SU-DHL-6 (cell line): ENCODE results near the gene MYCBP.

Source experiments
- H2AFZ ChIP-seq: fragments of 200-600 bp; sonication (generic); 2 replicates; pipeline ENCODE4 v1.6.1; 2014; ENCODE audit warnings: low read depth, mild to moderate bottlenecking, moderate library complexity, mixed read lengths, antibody characterized with exemption, low read length; ENCODE audit not compliant: severe bottlenecking
- H3F3A ChIP-seq: fragments of 200-600 bp; shearing (Covaris generic); 2 replicates; pipeline ENCODE4 v1.6.0; 2016; ENCODE audit warnings: antibody characterized with exemption, mild to moderate bottlenecking; ENCODE audit not compliant: insufficient read depth
- H3K27ac ChIP-seq: fragments of 200-600 bp; sonication (generic); 2 replicates; pipeline ENCODE4 v1.5.1; 2016; ENCODE audit warnings: low read depth, mild to moderate bottlenecking, low read length, moderate library complexity, mixed read lengths
- H3K27me3 ChIP-seq: fragments of 200-600 bp; sonication (generic), shearing (Covaris generic); 2 replicates; pipeline ENCODE4 v1.6.0; 2014; ENCODE audit warnings: mild to moderate bottlenecking, low read length
- H3K36me3 ChIP-seq: fragments of 200-600 bp; sonication (generic); 2 replicates; pipeline ENCODE4 v1.6.1; 2014; ENCODE audit warnings: mild to moderate bottlenecking, low read length, mixed read lengths
- H3K4me2 ChIP-seq: fragments of 300-600, 200-600 bp; shearing (Covaris generic), sonication (generic); 2 replicates; pipeline ENCODE4 v1.6.0; 2014; ENCODE audit warnings: low read length, low read depth, mild to moderate bottlenecking; ENCODE audit not compliant: poor library complexity, severe bottlenecking
- H3K4me3 ChIP-seq: fragments of 200-600 bp; sonication (generic); 2 replicates; pipeline ENCODE4 v1.5.1; 2014; ENCODE audit warnings: antibody characterized with exemption, low read length, mild to moderate bottlenecking, mixed read lengths; ENCODE audit not compliant: insufficient read depth, poor library complexity, severe bottlenecking
- H3K79me2 ChIP-seq: fragments of 200-600 bp; sonication (generic); 2 replicates; pipeline ENCODE4 v1.6.1; 2014; ENCODE audit warnings: mild to moderate bottlenecking, low read length, moderate library complexity; ENCODE audit not compliant: insufficient read depth
- H3K9ac ChIP-seq: fragments of 200-600 bp; sonication (generic); 2 replicates; pipeline ENCODE4 v1.7.0; 2014; ENCODE audit warnings: mild to moderate bottlenecking, low read length
- H3K9me2 ChIP-seq: fragments of 200-600 bp; sonication (generic); replicated peaks from 2 replicates; pipeline ENCODE4 v1.6.1; 2014; ENCODE audit warnings: low read length; ENCODE audit not compliant: insufficient read depth
- H3K9me3 ChIP-seq: fragments of 200-600 bp; sonication (generic); 2 replicates; pipeline ENCODE4 v1.6.1; 2014; ENCODE audit warnings: low read length, mixed read lengths; ENCODE audit not compliant: insufficient read depth
- H4K20me1 ChIP-seq: fragments of 200-600 bp; sonication (generic); 2 replicates; pipeline ENCODE4 v1.6.1; 2014; ENCODE audit warnings: low read depth, mild to moderate bottlenecking, antibody characterized with exemption, low read length, moderate library complexity, mixed read lengths
- EZH2phosphoT487 ChIP-seq: fragments of 200-600 bp; sonication (generic), shearing (Covaris generic); conservative IDR thresholded peaks from 2 replicates; pipeline ENCODE4 v1.6.1; 2018; ENCODE audit warnings: mild to moderate bottlenecking, antibody characterized with exemption, low read length, moderate library complexity, mixed read lengths
- TF ChIP-seq, protein P1 (sequence below): fragments of 200-600 bp; sonication (generic); IDR thresholded peaks from one replicate; pipeline ENCODE4 v1.5.1; 2017; ENCODE audit warnings: antibody characterized with exemption, mild to moderate bottlenecking, low read length, moderate library complexity; ENCODE audit not compliant: insufficient read depth, poor library complexity, severe bottlenecking

Gene MYCBP, protein sequence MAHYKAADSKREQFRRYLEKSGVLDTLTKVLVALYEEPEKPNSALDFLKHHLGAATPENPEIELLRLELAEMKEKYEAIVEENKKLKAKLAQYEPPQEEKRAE

DNA sequence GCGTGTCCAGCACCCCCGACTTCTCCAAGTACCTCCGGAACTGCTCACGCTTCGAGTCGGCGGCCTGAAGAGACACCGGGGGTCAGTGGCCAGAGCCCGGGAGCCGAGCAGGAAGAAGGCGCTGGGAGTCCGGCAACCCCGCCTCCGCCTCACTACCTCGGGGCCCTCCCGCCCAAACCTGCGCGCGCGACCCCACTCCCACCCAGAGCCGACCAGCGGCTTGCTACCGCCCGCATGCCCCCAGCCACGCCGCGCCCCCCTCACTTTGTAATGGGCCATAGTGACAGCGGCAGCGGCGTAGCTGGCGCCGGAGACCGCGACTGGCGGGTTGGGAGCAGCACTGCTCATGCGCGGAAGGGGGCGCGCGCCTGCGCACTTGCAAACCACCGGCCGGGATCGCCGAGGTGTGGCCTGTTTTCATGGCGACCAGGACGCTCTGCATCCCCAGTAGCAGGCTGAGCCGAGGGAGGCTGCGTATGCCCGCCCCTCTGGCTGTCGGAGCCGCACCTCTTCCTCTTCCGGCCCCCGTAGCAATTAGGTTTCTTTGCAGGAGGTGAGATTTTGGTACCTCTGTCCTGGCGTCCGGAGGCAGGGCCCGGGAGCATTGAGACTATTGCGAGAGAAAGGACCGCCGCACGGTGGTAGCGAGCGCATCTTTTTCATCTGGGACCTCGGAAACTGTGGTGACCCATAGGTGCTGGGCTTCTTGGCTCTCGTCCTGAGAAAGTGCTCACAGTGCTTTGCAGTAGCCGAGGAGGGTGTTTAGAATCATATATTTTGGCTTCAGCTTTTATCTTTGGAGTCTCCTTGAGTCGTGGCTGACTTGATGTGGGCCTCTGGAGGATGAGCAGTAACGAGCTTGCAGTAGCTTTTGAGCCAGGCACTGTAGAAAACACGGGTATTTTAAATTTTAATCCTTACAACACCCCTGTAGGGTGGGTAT lies at the start of gene MYCBP:
Gene MYCBP, minus strand, starts transcription at position 322 of the 943 bp plus-strand sequence. Its CDS starts 43 bp downstream, at position 279.
- H4K20me1 ChIP-seq: no peaks in the 10 kb centered on the region
- H3K9me3 ChIP-seq: no peaks in the 10 kb centered on the region
- H3K27me3 ChIP-seq: no peaks in the 10 kb centered on the region
- no peak within 1 kb of the TSS; the same call in 1 of the 2 replicates for H3K27ac ChIP-seq
- peak within 1 kb of the TSS; percentile 92 for H3K4me3 ChIP-seq
- H2AFZ ChIP-seq: peak within 1 kb of the TSS; percentile 87
- peak within 1 kb of the TSS; percentile 93 for H3K4me2 ChIP-seq
- H3F3A ChIP-seq: no peaks in the 10 kb centered on the region; the same call in 1 of the 2 replicates
- H3K9ac ChIP-seq: peak within 1 kb of the TSS; percentile 92
- TF ChIP-seq, protein P1, sequence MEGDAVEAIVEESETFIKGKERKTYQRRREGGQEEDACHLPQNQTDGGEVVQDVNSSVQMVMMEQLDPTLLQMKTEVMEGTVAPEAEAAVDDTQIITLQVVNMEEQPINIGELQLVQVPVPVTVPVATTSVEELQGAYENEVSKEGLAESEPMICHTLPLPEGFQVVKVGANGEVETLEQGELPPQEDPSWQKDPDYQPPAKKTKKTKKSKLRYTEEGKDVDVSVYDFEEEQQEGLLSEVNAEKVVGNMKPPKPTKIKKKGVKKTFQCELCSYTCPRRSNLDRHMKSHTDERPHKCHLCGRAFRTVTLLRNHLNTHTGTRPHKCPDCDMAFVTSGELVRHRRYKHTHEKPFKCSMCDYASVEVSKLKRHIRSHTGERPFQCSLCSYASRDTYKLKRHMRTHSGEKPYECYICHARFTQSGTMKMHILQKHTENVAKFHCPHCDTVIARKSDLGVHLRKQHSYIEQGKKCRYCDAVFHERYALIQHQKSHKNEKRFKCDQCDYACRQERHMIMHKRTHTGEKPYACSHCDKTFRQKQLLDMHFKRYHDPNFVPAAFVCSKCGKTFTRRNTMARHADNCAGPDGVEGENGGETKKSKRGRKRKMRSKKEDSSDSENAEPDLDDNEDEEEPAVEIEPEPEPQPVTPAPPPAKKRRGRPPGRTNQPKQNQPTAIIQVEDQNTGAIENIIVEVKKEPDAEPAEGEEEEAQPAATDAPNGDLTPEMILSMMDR: no peak
- no peak for TF ChIP-seq EZH2phosphoT487
- no peaks in the 10 kb centered on the region for H3K36me3 ChIP-seq
- peaks cover 11% of the 10 kb centered on the region; the same call in 1 of the 2 replicates for H3K79me2 ChIP-seq
- H3K9me2 ChIP-seq: no peaks in the 10 kb centered on the region

DNA sequence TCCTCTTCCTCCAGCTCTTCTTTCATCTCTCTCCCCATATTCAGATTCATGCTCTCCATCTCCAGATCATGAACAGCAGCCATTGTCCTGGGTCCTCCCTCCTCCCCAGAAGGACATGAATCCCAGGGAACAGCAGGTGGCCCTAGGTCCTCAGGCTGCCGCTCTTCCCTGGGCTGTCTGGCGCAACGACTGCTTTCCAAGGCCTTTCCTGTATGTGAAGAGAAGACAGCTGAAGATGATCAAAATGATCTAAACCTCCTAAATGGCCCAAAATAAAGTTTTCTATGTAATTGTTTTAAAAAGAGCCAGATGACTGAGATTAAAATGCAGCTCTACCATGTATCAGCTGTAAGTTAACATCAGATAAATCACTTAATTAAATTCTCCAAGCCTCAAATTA lies 46.0 kb upstream of the MYCBP start:
- Histone ChIP-seq H3K79me2 (no peaks in the 10 kb centered on the region), H3K4me3 (no peak overlapping the region), H3K27me3 (no peaks in the 10 kb centered on the region), H3K36me3 (no peaks in the 10 kb centered on the region), H3K27ac (no peak overlapping the region), H3K9me2 (no peaks in the 10 kb centered on the region), H3F3A (no peaks in the 10 kb centered on the region), H3K9me3 (no peaks in the 10 kb centered on the region), H2AFZ (no peak overlapping the region), H4K20me1 (no peaks in the 10 kb centered on the region), H3K4me2 (no peak overlapping the region), H3K9ac (no peak overlapping the region)
- no peak for TF ChIP-seq EZH2phosphoT487
- TF ChIP-seq, protein P1: no peak

- no peaks in the 10 kb centered on the region for H3F3A ChIP-seq
- no peaks in the 10 kb centered on the region for H3K27me3 ChIP-seq
- TF ChIP-seq, protein P1: no peak
- no peak for TF ChIP-seq EZH2phosphoT487
- no peak overlapping the region for H3K4me3 ChIP-seq
- H3K9me2 ChIP-seq: no peaks in the 10 kb centered on the region
- H4K20me1 ChIP-seq: no peaks in the 10 kb centered on the region
- H3K4me2 ChIP-seq: no peak overlapping the region
- no peaks in the 10 kb centered on the region for H3K36me3 ChIP-seq
- no peaks in the 10 kb centered on the region for H3K79me2 ChIP-seq
- H3K9me3 ChIP-seq: no peaks in the 10 kb centered on the region
- H3K27ac ChIP-seq: no peak overlapping the region
- H2AFZ ChIP-seq: no peak overlapping the region
- no peak overlapping the region for H3K9ac ChIP-seq
These were observed 45.4 kb upstream of the MYCBP start for GRCh38 chr1:38918568-38918967.
